CD4-positive, CD25-positive, alpha-beta regulatory T cell (primary cell): ENCODE measurements around the gene PPP2R5D. TPM values are rescaled to one million over a fixed set of nuclear protein-coding genes. Genes with fewer than 3 reads are reported as not detected.

Experiments used
- ATAC-seq, 2 donors: fragments of 150-1000 bp; cut with Tn5 transposase; one replicate each; pipeline ENCODE4 v1.10.0; 2021; ENCODE audit warnings: low read depth in 2 of 2, moderate number of reproducible peaks in 2 of 2, moderate library complexity in 1 of 2
- DNase-seq, 3 donors: peaks; one replicate each; pipeline versions ENCODE4 v3.0.0 to v3.0.0-alpha.2; 2012 to 2022; ENCODE audit warnings: mixed read lengths in 1 of 3
- H3K27ac ChIP-seq: one replicate; pipeline ENCODE4 v1.7.0; 2013; ENCODE audit warnings: mild to moderate bottlenecking, low read length; ENCODE audit not compliant: insufficient read depth, poor library complexity, severe bottlenecking
- H3K27me3 ChIP-seq: one replicate; pipeline ENCODE4 v1.7.0; 2013; ENCODE audit warnings: low read length; ENCODE audit not compliant: control insufficient read depth, insufficient read depth
- H3K36me3 ChIP-seq: one replicate; pipeline ENCODE4 v1.7.0; 2013; ENCODE audit warnings: mild to moderate bottlenecking, low read length, moderate library complexity; ENCODE audit not compliant: control insufficient read depth, insufficient read depth
- H3K4me1 ChIP-seq: 2 replicates; pipeline ENCODE4 v1.7.0; 2013; ENCODE audit warnings: mild to moderate bottlenecking, low read length; ENCODE audit not compliant: insufficient read depth, control insufficient read depth, poor library complexity, severe bottlenecking
- H3K4me3 ChIP-seq: one replicate; pipeline ENCODE4 v1.7.0; 2013; ENCODE audit warnings: low read depth, mild to moderate bottlenecking, low read length, moderate library complexity
- H3K9me3 ChIP-seq, 2 experiments: 1 replicate in 1 of 2; 2 replicates in 1 of 2; pipeline ENCODE4 v1.7.0; 2013; ENCODE audit warnings: low read length in 2 of 2, mild to moderate bottlenecking in 1 of 2, moderate library complexity in 1 of 2; ENCODE audit not compliant: control insufficient read depth in 2 of 2
- H3K27ac Mint-ChIP-seq, 3 donors: one replicate each; pipeline ENCODE4 v1.8.0; 2020 to 2022; ENCODE audit warnings: mild to moderate bottlenecking in 3 of 3, mixed read lengths in 3 of 3, moderate library complexity in 2 of 3
- H3K27me3 Mint-ChIP-seq: one replicate; pipeline ENCODE4 v1.8.0; 2022; ENCODE audit warnings: mild to moderate bottlenecking, mixed read lengths
- H3K36me3 Mint-ChIP-seq: one replicate; pipeline ENCODE4 v1.8.0; 2020; ENCODE audit warnings: mixed read lengths
- H3K4me1 Mint-ChIP-seq, 4 donors: one replicate each; pipeline ENCODE4 v1.8.0; 2020 to 2022; ENCODE audit warnings: mixed read lengths in 4 of 4, mild to moderate bottlenecking in 1 of 4
- H3K4me3 Mint-ChIP-seq, 4 donors: one replicate each; pipeline ENCODE4 v1.8.0; 2020 to 2022; ENCODE audit warnings: mild to moderate bottlenecking in 4 of 4, mixed read lengths in 4 of 4, moderate library complexity in 3 of 4
- H3K9me3 Mint-ChIP-seq, 7 donors: one replicate each; pipeline ENCODE4 v1.8.0; 2020 to 2022; ENCODE audit warnings: mixed read lengths in 7 of 7, mild to moderate bottlenecking in 3 of 7, moderate library complexity in 2 of 7
- polyA plus RNA-seq, 4 donors: library from polyadenylated mRNA; unstranded; fragments of 300-500 nt; fragmentation: Illumina TruSeq; gene quantifications; one replicate each; pipeline ENCODE4 v1.2.3, GENCODE V29; 2021
- total RNA-seq: library from RNA; stranded (reverse); gene quantifications from one replicate; pipeline ENCODE4 v1.2.3, GENCODE V29; 2022

Gene PPP2R5D
- total and polyA plus RNA-seq, 5 donors from 2014 or later, result 23.0 to 35.4 (median 26.3) TPM

- no peak for DNase-seq
- peaks cover 30% of the 10 kb centered on the region for H3K36me3 Mint-ChIP-seq
- Histone ChIP-seq H3K27ac (no peak overlapping the region), H3K27me3 (no peaks in the 10 kb centered on the region), H3K4me1 (no peaks in the 10 kb centered on the region), H3K4me3 (no peak overlapping the region), H3K36me3 (peaks cover 31% of the 10 kb centered on the region), H3K9me3 (no peaks in the 10 kb centered on the region)
- H3K4me3 Mint-ChIP-seq, result no peak overlapping the region
- H3K9me3 Mint-ChIP-seq, result no peaks in the 10 kb centered on the region
- no peaks in the 10 kb centered on the region for H3K27me3 Mint-ChIP-seq
- ATAC-seq, result no peak
- H3K27ac Mint-ChIP-seq, result no peak overlapping the region
- H3K4me1 Mint-ChIP-seq, result peaks cover 0 to 2% (median 0%) of the 10 kb centered on the region in 4 donors
These were observed 58.9 kb downstream of the PPP2R5D start for GRCh38 chr6:43043310-43043709.

GRCh38 chr6:43045371-43045930 is 61.1 kb downstream of the PPP2R5D start:
- no peak overlapping the region for H3K27ac ChIP-seq
- peaks cover 30% of the 10 kb centered on the region for H3K36me3 ChIP-seq
- Mint-ChIP-seq H3K36me3 (peaks cover 32% of the 10 kb centered on the region), H3K27me3 (no peaks in the 10 kb centered on the region), H3K27ac (no peak overlapping the region), H3K4me3 (no peak overlapping the region), H3K4me1 (peaks cover 0 to 5% (median under 1%) of the 10 kb centered on the region in 4 donors), H3K9me3 (no peaks in the 10 kb centered on the region)
- no peaks in the 10 kb centered on the region for H3K27me3 ChIP-seq
- no peaks in the 10 kb centered on the region for H3K9me3 ChIP-seq
- no peaks in the 10 kb centered on the region for H3K4me1 ChIP-seq
- H3K4me3 ChIP-seq, result no peak overlapping the region
- ATAC-seq (no peak), DNase-seq (no peak)

GRCh38 chr6:43047998-43048397 is 63.6 kb downstream of the PPP2R5D start:
- Mint-ChIP-seq H3K9me3 (no peaks in the 10 kb centered on the region), H3K4me1 (peaks cover 0 to 23% (median 18%) of the 10 kb centered on the region in 4 donors), H3K27me3 (no peaks in the 10 kb centered on the region), H3K4me3 (peak overlapping the region in 1 of 4 donors; percentile 54), H3K36me3 (peaks cover 30% of the 10 kb centered on the region), H3K27ac (no peak overlapping the region)
- Histone ChIP-seq H3K4me1 (peaks cover 10% of the 10 kb centered on the region), H3K36me3 (peaks cover 30% of the 10 kb centered on the region), H3K27me3 (no peaks in the 10 kb centered on the region), H3K27ac (no peak overlapping the region), H3K4me3 (no peak overlapping the region), H3K9me3 (no peaks in the 10 kb centered on the region)
- ATAC-seq (no peak), DNase-seq (no peak)

- no peaks in the 10 kb centered on the region for H3K9me3 Mint-ChIP-seq
- DNase-seq (no peak), ATAC-seq (no peak)
- H3K4me3 Mint-ChIP-seq, result peak overlapping the region in 1 of 4 donors; percentile 84
- H3K27ac Mint-ChIP-seq, result peak overlapping the region; percentile 86 to 93 (median 90)
- Histone ChIP-seq H3K27ac (no peak overlapping the region), H3K9me3 (no peaks in the 10 kb centered on the region), H3K4me3 (no peak overlapping the region), H3K4me1 (peaks cover 21% of the 10 kb centered on the region), H3K36me3 (peaks cover 28% of the 10 kb centered on the region), H3K27me3 (no peaks in the 10 kb centered on the region)
- H3K27me3 Mint-ChIP-seq, result no peaks in the 10 kb centered on the region
- H3K4me1 Mint-ChIP-seq, result peaks cover 0 to 41% (median 29%) of the 10 kb centered on the region in 4 donors
- peaks cover 31% of the 10 kb centered on the region for H3K36me3 Mint-ChIP-seq
These were observed 66.6 kb downstream of the PPP2R5D start for GRCh38 chr6:43050981-43051380.

GRCh38 chr6:43052225-43052841 is 68.0 kb downstream of the PPP2R5D start:
- no peak for ATAC-seq

GRCh38 chr6:43052842-43053544 is 68.6 kb downstream of the PPP2R5D start:
- Histone ChIP-seq H3K4me1 (peaks cover 23% of the 10 kb centered on the region), H3K27ac (peak overlapping the region; percentile 86), H3K9me3 (no peaks in the 10 kb centered on the region), H3K36me3 (peaks cover 18% of the 10 kb centered on the region), H3K4me3 (peak overlapping the region; percentile 66), H3K27me3 (no peaks in the 10 kb centered on the region)
- Mint-ChIP-seq H3K27me3 (no peaks in the 10 kb centered on the region), H3K4me1 (peaks cover 0 to 50% (median 32%) of the 10 kb centered on the region in 4 donors), H3K27ac (peak overlapping the region; percentile 96 to 100 (median 97)), H3K9me3 (no peaks in the 10 kb centered on the region), H3K36me3 (peaks cover 26% of the 10 kb centered on the region), H3K4me3 (peak overlapping the region; percentile 93 to 98 (median 96))
- peak in 1 of 3 donors; percentile 36 for DNase-seq
- ATAC-seq, result peak in 1 of 2 donors; percentile 1

More at GRCh38 chr6:43052225-43052841, 68.0 kb downstream of the PPP2R5D start:
- H3K4me3 ChIP-seq, result no peak overlapping the region
- H3K27ac ChIP-seq, result no peak overlapping the region
- DNase-seq, result no peak
- H3K9me3 ChIP-seq, result no peaks in the 10 kb centered on the region
- H3K27me3 ChIP-seq, result no peaks in the 10 kb centered on the region
- H3K36me3 ChIP-seq, result peaks cover 22% of the 10 kb centered on the region
- peaks cover 21% of the 10 kb centered on the region for H3K4me1 ChIP-seq
- Mint-ChIP-seq H3K27ac (peak overlapping the region; percentile 96 to 100 (median 97)), H3K9me3 (no peaks in the 10 kb centered on the region), H3K4me1 (peaks cover 0 to 44% (median 30%) of the 10 kb centered on the region in 4 donors), H3K36me3 (peaks cover 26% of the 10 kb centered on the region), H3K4me3 (peak overlapping the region; percentile 81 to 98 (median 95)), H3K27me3 (no peaks in the 10 kb centered on the region)

GRCh38 chr6:43053545-43054205 is 69.3 kb downstream of the PPP2R5D start, which contains the start of gene CUL7:
Gene CUL7 (minus strand): TSS chr6:43053851. CDS start chr6:43052788, 1,063 bp downstream.
- Mint-ChIP-seq H3K36me3 (peaks cover 26% of the 10 kb centered on the region), H3K27me3 (no peaks in the 10 kb centered on the region), H3K4me3 (peak within 1 kb of the TSS; percentile 93 to 98 (median 96)), H3K27ac (peak within 1 kb of the TSS; percentile 96 to 100 (median 97)), H3K9me3 (no peaks in the 10 kb centered on the region), H3K4me1 (peaks cover 0 to 57% (median 38%) of the 10 kb centered on the region in 4 donors)
- DNase-seq (peak; percentile 85 to 97 (median 89)), ATAC-seq (peak; percentile 99)
- H3K36me3 ChIP-seq, result peaks cover 16% of the 10 kb centered on the region
- H3K4me3 ChIP-seq, result peak within 1 kb of the TSS; percentile 84
- H3K4me1 ChIP-seq, result peaks cover 30% of the 10 kb centered on the region
- H3K9me3 ChIP-seq, result no peaks in the 10 kb centered on the region
- H3K27me3 ChIP-seq, result no peaks in the 10 kb centered on the region
- peak within 1 kb of the TSS; percentile 86 for H3K27ac ChIP-seq
